ENCODE measurements around the gene ZFHX3. TPM values are rescaled to one million over a fixed set of nuclear protein-coding genes. Genes with fewer than 3 reads are reported as not detected.

Gene ZFHX3
- polyA plus RNA-seq, 3 donors from 2014 or later, result 0.05 to 1.4 (median 1.0) TPM

- no peak overlapping the region for H3K4me3 Mint-ChIP-seq
- H3K27ac Mint-ChIP-seq, result no peak overlapping the region
- peaks cover 6 to 9% of the 10 kb centered on the region in 2 donors for H3K4me1 Mint-ChIP-seq
- DNase-seq, result no peak
- peaks cover 0 to 1% (median 0%) of the 10 kb centered on the region in 3 donors for H3K27me3 Mint-ChIP-seq (ENCODE audit: low read depth in 3 of 3)
- H3K9me3 Mint-ChIP-seq, result peaks cover 0 to 2% (median 0%) of the 10 kb centered on the region in 6 donors
- peaks cover 0 to 10% (median 6%) of the 10 kb centered on the region in 3 donors for H3K36me3 Mint-ChIP-seq
These were observed 96.0 kb downstream of the ZFHX3 start for GRCh38 chr16:72951916-72952315.

- peaks cover 6 to 9% of the 10 kb centered on the region in 2 donors for H3K4me1 Mint-ChIP-seq
- H3K27me3 Mint-ChIP-seq (ENCODE audit: low read depth in 3 of 3), result peaks cover 0 to 2% (median 0%) of the 10 kb centered on the region in 3 donors
- no peak overlapping the region for H3K27ac Mint-ChIP-seq
- H3K9me3 Mint-ChIP-seq, result peaks cover 0 to 2% (median 0%) of the 10 kb centered on the region in 6 donors
- peaks cover 0 to 8% (median 4%) of the 10 kb centered on the region in 3 donors for H3K36me3 Mint-ChIP-seq
- no peak for DNase-seq
- no peak overlapping the region for H3K4me3 Mint-ChIP-seq
These were observed 97.3 kb downstream of the ZFHX3 start for GRCh38 chr16:72950669-72951068.

GRCh38 chr16:72948238-72948829, 99.6 kb downstream of the ZFHX3 start:
- H3K9me3 Mint-ChIP-seq, result peaks cover 0 to 2% (median 0%) of the 10 kb centered on the region in 6 donors
- H3K27ac Mint-ChIP-seq, result no peak overlapping the region
- no peak for DNase-seq
- H3K4me3 Mint-ChIP-seq, result no peak overlapping the region
- peaks cover 6 to 9% of the 10 kb centered on the region in 2 donors for H3K4me1 Mint-ChIP-seq
- peaks cover 0 to 8% (median 4%) of the 10 kb centered on the region in 3 donors for H3K36me3 Mint-ChIP-seq
- peaks cover 0 to 3% (median 2%) of the 10 kb centered on the region in 3 donors for H3K27me3 Mint-ChIP-seq (ENCODE audit: low read depth in 3 of 3)

- H3K27me3 Mint-ChIP-seq (ENCODE audit: low read depth in 3 of 3), result peaks cover 0 to 3% (median 2%) of the 10 kb centered on the region in 3 donors
- peaks cover 0 to 2% (median 0%) of the 10 kb centered on the region in 6 donors for H3K9me3 Mint-ChIP-seq
- peaks cover 0 to 8% (median 4%) of the 10 kb centered on the region in 3 donors for H3K36me3 Mint-ChIP-seq
- no peak for DNase-seq
- H3K27ac Mint-ChIP-seq, result no peak overlapping the region
- H3K4me3 Mint-ChIP-seq, result no peak overlapping the region
- peaks cover 0 to 5% of the 10 kb centered on the region in 2 donors for H3K4me1 Mint-ChIP-seq
These were observed 100.3 kb downstream of the ZFHX3 start for GRCh38 chr16:72947379-72948237.

- Mint-ChIP-seq H3K9me3 (peaks cover 0 to 2% (median 0%) of the 10 kb centered on the region in 6 donors), H3K27me3 (ENCODE audit: low read depth in 3 of 3) (peaks cover 0 to 3% (median 2%) of the 10 kb centered on the region in 3 donors), H3K36me3 (peaks cover 0 to 5% (median 4%) of the 10 kb centered on the region in 3 donors), H3K27ac (peak overlapping the region in 1 of 6 donors; percentile 36), H3K4me3 (no peak overlapping the region), H3K4me1 (no peaks in the 10 kb centered on the region)
- no peak for DNase-seq
These were observed 101.3 kb downstream of the ZFHX3 start for GRCh38 chr16:72946474-72947194.

- Mint-ChIP-seq H3K9me3 (peaks cover 0 to 2% (median 0%) of the 10 kb centered on the region in 6 donors), H3K27me3 (ENCODE audit: low read depth in 3 of 3) (peaks cover 0 to 3% (median 2%) of the 10 kb centered on the region in 3 donors), H3K27ac (peak overlapping the region in 1 of 6 donors; percentile 22), H3K36me3 (peaks cover 0 to 5% (median 4%) of the 10 kb centered on the region in 3 donors), H3K4me1 (no peaks in the 10 kb centered on the region), H3K4me3 (no peak overlapping the region)
- no peak for DNase-seq
These were observed 101.9 kb downstream of the ZFHX3 start for GRCh38 chr16:72946063-72946462.

- H3K36me3 Mint-ChIP-seq, result peaks cover 0 to 5% (median 4%) of the 10 kb centered on the region in 3 donors
- peaks cover 0 to 3% (median 2%) of the 10 kb centered on the region in 3 donors for H3K27me3 Mint-ChIP-seq (ENCODE audit: low read depth in 3 of 3)
- peaks cover 0 to 2% (median 0%) of the 10 kb centered on the region in 6 donors for H3K9me3 Mint-ChIP-seq
- H3K4me3 Mint-ChIP-seq, result no peak overlapping the region
- H3K4me1 Mint-ChIP-seq, result no peaks in the 10 kb centered on the region
- peak overlapping the region in 1 of 6 donors; percentile 22 for H3K27ac Mint-ChIP-seq
- no peak for DNase-seq
These were observed 102.3 kb downstream of the ZFHX3 start for GRCh38 chr16:72945611-72946010.

GRCh38 chr16:72944757-72945485, 103.0 kb downstream of the ZFHX3 start:
- H3K27me3 Mint-ChIP-seq (ENCODE audit: low read depth in 3 of 3), result peaks cover 0 to 3% (median 2%) of the 10 kb centered on the region in 3 donors
- H3K4me3 Mint-ChIP-seq, result no peak overlapping the region
- no peaks in the 10 kb centered on the region for H3K4me1 Mint-ChIP-seq
- H3K27ac Mint-ChIP-seq, result no peak overlapping the region
- peaks cover 0 to 5% (median 3%) of the 10 kb centered on the region in 3 donors for H3K36me3 Mint-ChIP-seq
- no peak for DNase-seq
- peaks cover 0 to 2% (median 0%) of the 10 kb centered on the region in 6 donors for H3K9me3 Mint-ChIP-seq

GRCh38 chr16:72942021-72942420, 105.9 kb downstream of the ZFHX3 start:
- DNase-seq, result no peak
- no peak overlapping the region for H3K4me3 Mint-ChIP-seq
- peaks cover 0 to 4% (median 3%) of the 10 kb centered on the region in 3 donors for H3K27me3 Mint-ChIP-seq (ENCODE audit: low read depth in 3 of 3)
- no peaks in the 10 kb centered on the region for H3K36me3 Mint-ChIP-seq
- H3K27ac Mint-ChIP-seq, result no peak overlapping the region
- H3K4me1 Mint-ChIP-seq, result no peaks in the 10 kb centered on the region
- no peaks in the 10 kb centered on the region for H3K9me3 Mint-ChIP-seq

- no peak for DNase-seq
These were observed 107.0 kb downstream of the ZFHX3 start for GRCh38 chr16:72940886-72941285.

GRCh38 chr16:72939247-72939646, 108.7 kb downstream of the ZFHX3 start:
- H3K27ac Mint-ChIP-seq, result peak overlapping the region in 1 of 6 donors; percentile 46
- H3K27me3 Mint-ChIP-seq (ENCODE audit: low read depth in 3 of 3), result peaks cover 0 to 4% (median 1%) of the 10 kb centered on the region in 3 donors
- no peak overlapping the region for H3K4me3 Mint-ChIP-seq
- peaks cover 0 to 3% (median 0%) of the 10 kb centered on the region in 3 donors for H3K36me3 Mint-ChIP-seq
- H3K4me1 Mint-ChIP-seq, result no peaks in the 10 kb centered on the region
- no peak for DNase-seq
- no peaks in the 10 kb centered on the region for H3K9me3 Mint-ChIP-seq

More at GRCh38 chr16:72940886-72941285, 107.0 kb downstream of the ZFHX3 start:
- Mint-ChIP-seq H3K36me3 (peaks cover 0 to under 1% (median 0%) of the 10 kb centered on the region in 3 donors), H3K9me3 (no peaks in the 10 kb centered on the region), H3K27me3 (ENCODE audit: low read depth in 3 of 3) (peaks cover 0 to 4% (median 3%) of the 10 kb centered on the region in 3 donors), H3K4me1 (no peaks in the 10 kb centered on the region), H3K27ac (no peak overlapping the region), H3K4me3 (no peak overlapping the region)

- Mint-ChIP-seq H3K9me3 (no peaks in the 10 kb centered on the region), H3K4me3 (no peak overlapping the region), H3K4me1 (no peaks in the 10 kb centered on the region), H3K27ac (no peak overlapping the region), H3K27me3 (ENCODE audit: low read depth in 3 of 3) (peaks cover 0 to 4% (median 1%) of the 10 kb centered on the region in 3 donors), H3K36me3 (peaks cover 0 to 3% (median 0%) of the 10 kb centered on the region in 3 donors)
- no peak for DNase-seq
These were observed 109.1 kb downstream of the ZFHX3 start for GRCh38 chr16:72938795-72939164.
